OCI-LY1 (cell line): ENCODE measurements around the gene CHCHD6.

Experiments used
- H2AFZ ChIP-seq: fragments of 200-600 bp; sonication (generic), shearing (Covaris generic); 2 replicates; pipeline ENCODE4 v1.6.0; 2014; ENCODE audit warnings: antibody characterized with exemption, mild to moderate bottlenecking, low read length
- H3F3A ChIP-seq: fragments of 200-600 bp; sonication (generic), shearing (Covaris generic); 2 replicates; pipeline ENCODE4 v1.6.0; 2014; ENCODE audit warnings: mild to moderate bottlenecking, antibody characterized with exemption, low read length, moderate library complexity; ENCODE audit not compliant: insufficient read depth
- H3K27ac ChIP-seq: fragments of 200-600 bp; sonication (generic); 2 replicates; pipeline ENCODE4 v1.5.1; 2014; ENCODE audit warnings: low read length, mixed run types, mild to moderate bottlenecking, low read depth; ENCODE audit not compliant: poor library complexity, severe bottlenecking
- H3K27me3 ChIP-seq: fragments of 200-600 bp; sonication (generic); 2 replicates; pipeline ENCODE4 v1.6.0; 2014; ENCODE audit warnings: antibody characterized with exemption, mild to moderate bottlenecking, low read length, moderate library complexity; ENCODE audit not compliant: insufficient read depth
- H3K36me3 ChIP-seq: fragments of 200-600 bp; sonication (generic); 2 replicates; pipeline ENCODE4 v1.6.1; 2014; ENCODE audit warnings: mild to moderate bottlenecking, antibody characterized with exemption, low read length, moderate library complexity, mixed read lengths; ENCODE audit not compliant: insufficient read depth
- H3K4me1 ChIP-seq: fragments of 200-600 bp; sonication (generic); 2 replicates; pipeline ENCODE4 v1.5.1; 2014; ENCODE audit warnings: mild to moderate bottlenecking, low read length, moderate library complexity; ENCODE audit not compliant: insufficient read depth, severe bottlenecking
- H3K4me2 ChIP-seq: fragments of 200-600 bp; sonication (generic), shearing (Covaris generic); 2 replicates; pipeline ENCODE4 v1.6.1; 2014; ENCODE audit warnings: low read length
- H3K4me3 ChIP-seq: fragments of 200-600 bp; sonication (generic); 2 replicates; pipeline ENCODE4 v1.5.1; 2014; ENCODE audit warnings: low read length, low read depth, mild to moderate bottlenecking, mixed read lengths; ENCODE audit not compliant: poor library complexity, severe bottlenecking
- H3K79me2 ChIP-seq: fragments of 200-600 bp; shearing (Covaris generic); 2 replicates; pipeline ENCODE4 v1.6.1; 2016; ENCODE audit warnings: mixed run types, low read length, mixed read lengths; ENCODE audit not compliant: insufficient read depth
- H3K9ac ChIP-seq: fragments of 200-600 bp; sonication (generic), shearing (Covaris generic); 2 replicates; pipeline ENCODE4 v1.6.1; 2014; ENCODE audit warnings: mild to moderate bottlenecking, low read length, mixed read lengths
- H3K9me2 ChIP-seq: fragments of 200-600 bp; sonication (generic), shearing (Covaris generic); 2 replicates; pipeline ENCODE4 v1.6.1; 2014; ENCODE audit warnings: low read depth, mild to moderate bottlenecking, low read length, mixed read lengths
- H3K9me3 ChIP-seq: fragments of 200-600 bp; shearing (Covaris generic); 2 replicates; pipeline ENCODE4 v1.6.1; 2014; ENCODE audit warnings: low read length, mixed read lengths
- H4K20me1 ChIP-seq: fragments of 200-600 bp; sonication (generic), shearing (Covaris generic); 2 replicates; pipeline ENCODE4 v1.6.0; 2016; ENCODE audit warnings: mild to moderate bottlenecking, low read length; ENCODE audit not compliant: insufficient read depth
- CTCF ChIP-seq: fragments of 200-600 bp; sonication (generic), shearing (Covaris generic); IDR thresholded peaks from 2 replicates; pipeline ENCODE4 v1.5.1; 2017; ENCODE audit warnings: mild to moderate bottlenecking, antibody characterized with exemption, low read length, moderate library complexity, mixed read lengths
- EZH2 ChIP-seq: fragments of 200-600 bp; sonication (generic), shearing (Covaris generic); IDR thresholded peaks from 2 replicates; pipeline ENCODE4 v1.8.0; 2017; ENCODE audit warnings: borderline replicate concordance, mixed run types, mild to moderate bottlenecking, antibody characterized with exemption, low read length, moderate library complexity, mixed read lengths

Gene CHCHD6

GRCh38 chr3:126870608-126871210 is 166.7 kb downstream of the CHCHD6 start:
- no peaks in the 10 kb centered on the region for H4K20me1 ChIP-seq
- no peaks in the 10 kb centered on the region for H3K9me2 ChIP-seq
- no peak overlapping the region for H2AFZ ChIP-seq
- TF ChIP-seq CTCF (no peak), EZH2 (no peak)
- H3K36me3 ChIP-seq = no peaks in the 10 kb centered on the region
- no peak overlapping the region for H3K9ac ChIP-seq
- no peak overlapping the region for H3K4me2 ChIP-seq
- no peak overlapping the region for H3K4me3 ChIP-seq
- H3K79me2 ChIP-seq = no peaks in the 10 kb centered on the region
- H3F3A ChIP-seq = no peaks in the 10 kb centered on the region
- no peaks in the 10 kb centered on the region for H3K27me3 ChIP-seq
- H3K9me3 ChIP-seq = no peaks in the 10 kb centered on the region
- no peak overlapping the region for H3K27ac ChIP-seq
- no peaks in the 10 kb centered on the region for H3K4me1 ChIP-seq

- TF ChIP-seq EZH2 (no peak), CTCF (no peak)
- H3K9me2 ChIP-seq = no peaks in the 10 kb centered on the region
- H2AFZ ChIP-seq = no peak overlapping the region
- H3K9me3 ChIP-seq = no peaks in the 10 kb centered on the region
- no peak overlapping the region for H3K27ac ChIP-seq
- no peaks in the 10 kb centered on the region for H3K36me3 ChIP-seq
- H3F3A ChIP-seq = no peaks in the 10 kb centered on the region
- H3K4me3 ChIP-seq = no peak overlapping the region
- no peak overlapping the region for H3K9ac ChIP-seq
- H3K79me2 ChIP-seq = no peaks in the 10 kb centered on the region
- no peak overlapping the region for H3K4me2 ChIP-seq
- H4K20me1 ChIP-seq = no peaks in the 10 kb centered on the region
- no peaks in the 10 kb centered on the region for H3K4me1 ChIP-seq
- no peaks in the 10 kb centered on the region for H3K27me3 ChIP-seq
These were observed 168.8 kb downstream of the CHCHD6 start for GRCh38 chr3:126872701-126873342.

GRCh38 chr3:126873416-126873815 is 169.4 kb downstream of the CHCHD6 start:
- H3K9me3 ChIP-seq = no peaks in the 10 kb centered on the region
- H3F3A ChIP-seq = no peaks in the 10 kb centered on the region
- no peak overlapping the region for H3K27ac ChIP-seq
- H3K4me1 ChIP-seq = no peaks in the 10 kb centered on the region
- no peak overlapping the region for H3K9ac ChIP-seq
- H3K27me3 ChIP-seq = no peaks in the 10 kb centered on the region
- H3K4me2 ChIP-seq = no peak overlapping the region
- no peaks in the 10 kb centered on the region for H3K36me3 ChIP-seq
- no peaks in the 10 kb centered on the region for H4K20me1 ChIP-seq
- no peak for TF ChIP-seq EZH2
- no peak for TF ChIP-seq CTCF
- H2AFZ ChIP-seq = no peak overlapping the region
- H3K4me3 ChIP-seq = no peak overlapping the region
- no peaks in the 10 kb centered on the region for H3K79me2 ChIP-seq
- no peaks in the 10 kb centered on the region for H3K9me2 ChIP-seq
